Trophoblast cell (in vitro differentiated cells and primary cell): ENCODE measurements around the gene HAUS3.
A peak's percentile ranks its signal among the peaks of the same experiment; 100 is the strongest.

Experiments
- DNase-seq, 2 donors: peaks; one replicate each; pipeline ENCODE4 v3.0.0-alpha.2; 2016
- H2AFZ ChIP-seq: 2 replicates; pipeline ENCODE4 v1.6.1; 2013; ENCODE audit warnings: low read length, moderate library complexity, mild to moderate bottlenecking; ENCODE audit not compliant: insufficient read depth, poor library complexity
- H2AK5ac ChIP-seq: 2 replicates; pipeline ENCODE4 v1.6.1; 2013; ENCODE audit warnings: mild to moderate bottlenecking, low read length
- H2BK120ac ChIP-seq: 2 replicates; pipeline ENCODE4 v1.6.1; 2013; ENCODE audit warnings: low read length, mild to moderate bottlenecking, moderate library complexity; ENCODE audit not compliant: insufficient read depth, poor library complexity
- H2BK12ac ChIP-seq: 2 replicates; pipeline ENCODE4 v1.6.1; 2013; ENCODE audit warnings: mild to moderate bottlenecking, low read length, moderate library complexity
- H2BK5ac ChIP-seq: 2 replicates; pipeline ENCODE4 v1.6.1; 2013; ENCODE audit warnings: low read length, low read depth, moderate library complexity, mild to moderate bottlenecking; ENCODE audit not compliant: poor library complexity
- H3K14ac ChIP-seq: 2 replicates; pipeline ENCODE4 v1.6.1; 2013; ENCODE audit warnings: mild to moderate bottlenecking, low read length
- H3K18ac ChIP-seq: 2 replicates; pipeline ENCODE4 v1.6.1; 2013; ENCODE audit warnings: mild to moderate bottlenecking, low read length
- H3K23ac ChIP-seq: 2 replicates; pipeline ENCODE4 v1.6.1; 2013; ENCODE audit warnings: low read length
- H3K27ac ChIP-seq: 2 replicates; pipeline ENCODE4 v1.5.1; 2013; ENCODE audit warnings: low read depth, mild to moderate bottlenecking, inconsistent platforms, low read length, moderate library complexity
- H3K27me3 ChIP-seq: 2 replicates; pipeline ENCODE4 v1.6.1; 2013; ENCODE audit warnings: inconsistent platforms, mild to moderate bottlenecking, low read length, moderate library complexity; ENCODE audit not compliant: insufficient read depth
- H3K36me3 ChIP-seq, 2 experiments: 1 replicate in 1 of 2; 2 replicates in 1 of 2; pipeline ENCODE4 v1.6.1; 2013; ENCODE audit warnings: low read length in 2 of 2, mild to moderate bottlenecking in 2 of 2, moderate library complexity in 1 of 2; ENCODE audit not compliant: insufficient read depth in 2 of 2, control insufficient read depth in 1 of 2
- H3K4ac ChIP-seq: 2 replicates; pipeline ENCODE4 v1.6.1; 2013; ENCODE audit warnings: low read depth, mild to moderate bottlenecking, low read length, moderate library complexity
- H3K4me1 ChIP-seq, 2 experiments: 1 replicate in 1 of 2; 2 replicates in 1 of 2; pipeline ENCODE4 v1.6.1; 2013; ENCODE audit warnings: low read length in 2 of 2, mild to moderate bottlenecking in 2 of 2, moderate library complexity in 1 of 2; ENCODE audit not compliant: insufficient read depth in 2 of 2, control insufficient read depth in 1 of 2
- H3K4me2 ChIP-seq: 2 replicates; pipeline ENCODE4 v1.6.1; 2013; ENCODE audit warnings: inconsistent platforms, mild to moderate bottlenecking, low read length, moderate library complexity
- H3K4me3 ChIP-seq: 2 replicates; pipeline ENCODE4 v1.5.1; 2013; ENCODE audit warnings: mild to moderate bottlenecking, low read depth, low read length, inconsistent platforms
- H3K79me1 ChIP-seq: one replicate; pipeline ENCODE4 v1.6.1; 2013; ENCODE audit warnings: low read length
- H3K79me2 ChIP-seq: 2 replicates; pipeline ENCODE4 v1.6.1; 2013; ENCODE audit warnings: low read length, mild to moderate bottlenecking; ENCODE audit not compliant: control insufficient read depth, insufficient read depth, poor library complexity
- H3K9ac ChIP-seq: 2 replicates; pipeline ENCODE4 v1.6.1; 2013; ENCODE audit warnings: mild to moderate bottlenecking, low read length
- H3K9me3 ChIP-seq: 2 replicates; pipeline ENCODE4 v1.6.1; 2013; ENCODE audit warnings: low read depth, mild to moderate bottlenecking, control low read depth, inconsistent platforms, low read length; ENCODE audit not compliant: insufficient read depth
- H4K12ac ChIP-seq: 2 replicates; pipeline ENCODE4 v1.6.1; 2013; ENCODE audit warnings: low read depth, mild to moderate bottlenecking, low read length, moderate library complexity
- H4K8ac ChIP-seq: 2 replicates; pipeline ENCODE4 v1.6.1; 2013; ENCODE audit warnings: low read depth, mild to moderate bottlenecking, low read length, moderate library complexity
- H4K91ac ChIP-seq: one replicate; pipeline ENCODE4 v1.6.1; 2013; ENCODE audit warnings: low read depth, mild to moderate bottlenecking, low read length, moderate library complexity
- WGBS: extraction: QIAGEN DNeasy Blood & Tissue Kit; methylation state at CpG from one replicate; pipeline ENCODE4 v1.1.7; 2013; ENCODE audit warnings: missing lambda C conversion rate; ENCODE audit not compliant: insufficient read length, insufficient coverage; ENCODE audit errors: extremely low coverage; 5-methylcytosine and 5-hydroxymethylcytosine counted together

HAUS3 gene

GRCh38 chr4:2262944-2263250 lies 21.0 kb upstream of the HAUS3 start:
- Histone ChIP-seq H3K4me2 (peak overlapping the region; percentile 79), H3K27me3 (no peaks in the 10 kb centered on the region), H3K4me3 (peak overlapping the region; percentile 76), H3K9ac (no peak overlapping the region), H2BK12ac (no peak overlapping the region), H3K14ac (peak overlapping the region; percentile 69), H4K8ac (peak overlapping the region; percentile 91), H2AFZ (peak overlapping the region; percentile 98), H3K18ac (peak overlapping the region; percentile 64), H3K27ac (no peak overlapping the region), H2BK5ac (peak overlapping the region; percentile 80), H4K12ac (peak overlapping the region; percentile 79), H4K91ac (peak overlapping the region; percentile 92), H2AK5ac (peak overlapping the region; percentile 18), H2BK120ac (no peak overlapping the region), H3K23ac (no peak overlapping the region), H3K79me2 (peaks cover 9% of the 10 kb centered on the region), H3K36me3 (peaks cover 21 to 22% of the 10 kb centered on the region in 2 experiments), H3K9me3 (no peaks in the 10 kb centered on the region), H3K4me1 (peaks cover 9 to 14% of the 10 kb centered on the region in 2 experiments), H3K79me1 (peaks cover 10% of the 10 kb centered on the region), H3K4ac (peak overlapping the region; percentile 19)
- no CpG with 5 or more reads among the region's 13 CpGs for WGBS
- DNase-seq = no peak

GRCh38 chr4:2262145-2262943 lies 20.4 kb upstream of the HAUS3 start:
- Histone ChIP-seq H2BK12ac (no peak overlapping the region), H3K9me3 (no peaks in the 10 kb centered on the region), H4K8ac (peak overlapping the region; percentile 91), H4K12ac (peak overlapping the region; percentile 79), H3K27me3 (no peaks in the 10 kb centered on the region), H3K9ac (peak overlapping the region; percentile 73), H3K18ac (peak overlapping the region; percentile 64), H3K36me3 (peaks cover 27 to 28% of the 10 kb centered on the region in 2 experiments), H3K23ac (no peak overlapping the region), H2BK5ac (peak overlapping the region; percentile 80), H4K91ac (peak overlapping the region; percentile 92), H3K4me3 (peak overlapping the region; percentile 76), H2BK120ac (peak overlapping the region; percentile 73), H3K4me2 (peak overlapping the region; percentile 79), H3K14ac (peak overlapping the region; percentile 69), H3K27ac (peak overlapping the region; percentile 62), H2AFZ (peak overlapping the region; percentile 98), H3K4me1 (peaks cover 9 to 14% of the 10 kb centered on the region in 2 experiments), H3K79me1 (peaks cover 10% of the 10 kb centered on the region), H3K79me2 (peaks cover 9% of the 10 kb centered on the region), H2AK5ac (peak overlapping the region; percentile 18), H3K4ac (peak overlapping the region; percentile 19)
- no CpG with 5 or more reads among the region's 98 CpGs for WGBS
- peak; percentile 99 to 100 for DNase-seq

GRCh38 chr4:2261853-2262144 lies 19.9 kb upstream of the HAUS3 start, which contains the start of gene MXD4:
Gene MXD4, minus strand, starts transcription at chr4:2262109. Its CDS starts 129 bp downstream, at chr4:2261980.
- Histone ChIP-seq H3K23ac (no peak within 1 kb of the TSS), H4K8ac (peak within 1 kb of the TSS; percentile 91), H2BK12ac (no peak within 1 kb of the TSS), H3K14ac (peak within 1 kb of the TSS; percentile 88), H4K12ac (peak within 1 kb of the TSS; percentile 79), H3K4me2 (peak within 1 kb of the TSS; percentile 79), H3K4me1 (peaks cover 9 to 14% of the 10 kb centered on the region in 2 experiments), H3K27ac (peak within 1 kb of the TSS; percentile 62), H2BK5ac (peak within 1 kb of the TSS; percentile 80), H3K79me2 (peaks cover 9% of the 10 kb centered on the region), H2AK5ac (peak within 1 kb of the TSS; percentile 48), H3K36me3 (peaks cover 31 to 33% of the 10 kb centered on the region in 2 experiments), H3K4me3 (peak within 1 kb of the TSS; percentile 90), H2BK120ac (peak within 1 kb of the TSS; percentile 73), H3K9me3 (no peaks in the 10 kb centered on the region), H3K9ac (peak within 1 kb of the TSS; percentile 88), H4K91ac (peak within 1 kb of the TSS; percentile 92), H2AFZ (peak within 1 kb of the TSS; percentile 98), H3K27me3 (no peaks in the 10 kb centered on the region), H3K4ac (peak within 1 kb of the TSS; percentile 56), H3K79me1 (peaks cover 10% of the 10 kb centered on the region), H3K18ac (peak within 1 kb of the TSS; percentile 81)
- no CpG with 5 or more reads among the region's 46 CpGs for WGBS
- no peak for DNase-seq

GRCh38 chr4:2261110-2261852 lies 19.4 kb upstream of the HAUS3 start:
- Histone ChIP-seq H3K4ac (peak overlapping the region; percentile 56), H2AK5ac (peak overlapping the region; percentile 48), H3K79me2 (peaks cover 9% of the 10 kb centered on the region), H4K12ac (peak overlapping the region; percentile 79), H2BK5ac (peak overlapping the region; percentile 61), H3K9me3 (no peaks in the 10 kb centered on the region), H2BK12ac (no peak overlapping the region), H3K4me1 (peaks cover 9 to 14% of the 10 kb centered on the region in 2 experiments), H3K9ac (peak overlapping the region; percentile 88), H3K4me2 (peak overlapping the region; percentile 74), H3K14ac (peak overlapping the region; percentile 88), H3K79me1 (peaks cover 10% of the 10 kb centered on the region), H4K8ac (peak overlapping the region; percentile 82), H3K27ac (no peak overlapping the region), H3K27me3 (no peaks in the 10 kb centered on the region), H4K91ac (peak overlapping the region; percentile 86), H2BK120ac (peak overlapping the region; percentile 24), H3K23ac (no peak overlapping the region), H3K18ac (peak overlapping the region; percentile 81), H3K4me3 (peak overlapping the region; percentile 90), H3K36me3 (peaks cover 34 to 36% of the 10 kb centered on the region in 2 experiments), H2AFZ (peak overlapping the region; percentile 61)
- WGBS = no CpG with 5 or more reads among the region's 91 CpGs
- DNase-seq = peak; percentile 22 to 73
